Measurements from ENCODE around the gene CACNB4. TPM values are rescaled to one million over a fixed set of nuclear protein-coding genes. Genes with fewer than 3 reads are reported as not detected.

Gene CACNB4
- total and polyA plus RNA-seq, 9 of the 15 experiments (the other 6 are each of a cell fraction or from before 2014, with no cell fraction given): 0.01 to 0.20 (median 0.04) TPM; not detected in 1

- Histone ChIP-seq H3K79me2 (ENCODE audit: control insufficient read depth, insufficient read depth, low read length) (peaks cover 3% of the 10 kb centered on the region; the same call in 1 of the 3 replicates), H3K27me3 (ENCODE audit: control insufficient read depth in 2 of 2, insufficient read depth in 2 of 2, low read length in 2 of 2) (no peaks in the 10 kb centered on the region), H3K4me1 (replicated peaks in 1 of 2; ENCODE audit: control insufficient read depth in 2 of 2, insufficient read depth in 2 of 2, low read length in 2 of 2) (peaks cover 4 to 21% of the 10 kb centered on the region in 2 experiments; a peak in 3 of 5 replicates), H3K36me3 (ENCODE audit: control insufficient read depth, insufficient read depth, low read length) (peaks cover 69% of the 10 kb centered on the region), H3K4me2 (ENCODE audit: insufficient read depth, low read length) (no peak overlapping the region), H3K27ac (ENCODE audit: extremely low read depth, low read depth, low read length) (no peak overlapping the region), H4K20me1 (replicated peaks; ENCODE audit: control insufficient read depth, insufficient read depth, low read length) (no peaks in the 10 kb centered on the region), H2AFZ (ENCODE audit: low read depth, low read length) (no peak overlapping the region), H3K9me3 (replicated peaks; ENCODE audit: control insufficient read depth, insufficient read depth, low read depth, low read length) (no peaks in the 10 kb centered on the region), H3K4me3 (no peak overlapping the region), H3K9me1 (ENCODE audit: control insufficient read depth, insufficient read depth, low read length) (no peaks in the 10 kb centered on the region), H3K9ac (ENCODE audit: insufficient read depth in 1 of 2, low read depth in 2 of 2, low read length in 2 of 2) (no peak overlapping the region)
- POLR2A ChIA-PET: interaction anchor here (0.8 to 1.0 kb wide), 2 partner anchors 13 to 16 kb away, joined by 3 read pairs; no protein-coding TSS in a partner anchor
- TF ChIP-seq ATF6 (CRISPR knock-in tag; IDR thresholded peaks at IDR 0.05) (no peak), CEBPG (CRISPR knock-in tag; IDR thresholded peaks at IDR 0.05) (no peak), CEBPG (tag; conservative IDR thresholded peaks at IDR 0.05 in 1 of 2, IDR thresholded peaks at IDR 0.05 in 1 of 2) (peak; percentile 55 to 60), ZNF134 (CRISPR knock-in tag; conservative IDR thresholded peaks at IDR 0.05) (no peak), ZNF175 (CRISPR knock-in tag; IDR thresholded peaks at IDR 0.05; ENCODE audit: low read depth) (no peak), CEBPB (tag; IDR thresholded peaks at IDR 0.05) (0 out of 2 replicates have a peak, but pooled peaks have one; percentile 8), MYNN (IDR thresholded peaks at IDR 0.05) (no peak), MYNN (CRISPR knock-in tag; IDR thresholded peaks at IDR 0.05) (no peak), ESRRA (IDR thresholded peaks at IDR 0.05; ENCODE audit: borderline replicate concordance, low read depth) (no peak)
- in situ Hi-C loops (cut with MboI): no loop called here
- DNase-seq (ENCODE audit: extremely low read depth in 1 of 4, low spot score in 3 of 4) (no peak), ATAC-seq (no peak), FAIRE-seq (no peak)
- intact Hi-C loops (cut with micrococcal nuclease): no loop called here
- CTCF ChIA-PET (ENCODE audit: low intra/inter-chr PET ratio): no interaction called here
- no TSS peak for BruUV-seq (replicated peaks)
Observed at GRCh38 chr2:151803811-151804210, 295.0 kb downstream of the CACNB4 start.

All from K562 (cell line).